NCI-H69 (cell line): Measurements from ENCODE around the gene PJA2.
"Not testable (repeated sequence)": the region's sequence is repeated elsewhere in the genome, so short reads cannot be mapped to it uniquely, and the experiment has no call there.

Source experiments
- DNase-seq: peaks from one replicate; lab custom pipeline; 2025; lab: John Stamatoyannopoulos, UW

The PJA2 gene, protein sequence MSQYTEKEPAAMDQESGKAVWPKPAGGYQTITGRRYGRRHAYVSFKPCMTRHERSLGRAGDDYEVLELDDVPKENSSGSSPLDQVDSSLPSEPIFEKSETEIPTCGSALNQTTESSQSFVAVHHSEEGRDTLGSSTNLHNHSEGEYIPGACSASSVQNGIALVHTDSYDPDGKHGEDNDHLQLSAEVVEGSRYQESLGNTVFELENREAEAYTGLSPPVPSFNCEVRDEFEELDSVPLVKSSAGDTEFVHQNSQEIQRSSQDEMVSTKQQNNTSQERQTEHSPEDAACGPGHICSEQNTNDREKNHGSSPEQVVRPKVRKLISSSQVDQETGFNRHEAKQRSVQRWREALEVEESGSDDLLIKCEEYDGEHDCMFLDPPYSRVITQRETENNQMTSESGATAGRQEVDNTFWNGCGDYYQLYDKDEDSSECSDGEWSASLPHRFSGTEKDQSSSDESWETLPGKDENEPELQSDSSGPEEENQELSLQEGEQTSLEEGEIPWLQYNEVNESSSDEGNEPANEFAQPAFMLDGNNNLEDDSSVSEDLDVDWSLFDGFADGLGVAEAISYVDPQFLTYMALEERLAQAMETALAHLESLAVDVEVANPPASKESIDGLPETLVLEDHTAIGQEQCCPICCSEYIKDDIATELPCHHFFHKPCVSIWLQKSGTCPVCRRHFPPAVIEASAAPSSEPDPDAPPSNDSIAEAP

DNA sequence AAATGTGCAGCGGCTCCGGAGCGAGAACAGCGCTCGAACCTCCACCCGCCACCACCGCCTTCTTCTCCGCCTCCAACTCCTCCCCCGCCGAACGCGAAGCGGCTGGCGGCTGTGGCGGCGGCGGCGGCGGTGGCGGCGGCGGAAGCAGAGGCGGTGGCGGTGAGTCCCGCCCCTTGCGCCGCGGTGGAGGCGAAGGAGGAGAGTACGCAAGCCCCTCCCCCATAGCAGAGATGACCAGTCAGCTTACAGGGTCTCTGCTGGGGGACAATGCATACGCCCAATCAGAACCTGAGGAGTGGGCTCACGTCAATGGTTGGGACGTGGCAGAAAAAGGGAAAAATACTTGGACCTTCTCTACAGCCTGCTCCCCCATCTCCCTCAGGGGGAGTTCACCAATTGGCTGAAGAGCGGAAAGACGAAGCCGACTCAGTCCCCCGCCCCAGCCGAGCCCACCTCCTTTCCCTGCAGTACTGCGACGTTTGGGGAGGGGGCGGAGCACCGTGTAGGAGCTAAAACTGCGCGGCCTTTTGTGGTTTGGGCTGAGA is at the start of gene PJA2:
PJA2 (minus strand) TSS at position 131 of the 545 bp plus-strand sequence. CDS start 26,541 bp downstream, outside the sequence.
- peak; percentile 100 for DNase-seq

DNA sequence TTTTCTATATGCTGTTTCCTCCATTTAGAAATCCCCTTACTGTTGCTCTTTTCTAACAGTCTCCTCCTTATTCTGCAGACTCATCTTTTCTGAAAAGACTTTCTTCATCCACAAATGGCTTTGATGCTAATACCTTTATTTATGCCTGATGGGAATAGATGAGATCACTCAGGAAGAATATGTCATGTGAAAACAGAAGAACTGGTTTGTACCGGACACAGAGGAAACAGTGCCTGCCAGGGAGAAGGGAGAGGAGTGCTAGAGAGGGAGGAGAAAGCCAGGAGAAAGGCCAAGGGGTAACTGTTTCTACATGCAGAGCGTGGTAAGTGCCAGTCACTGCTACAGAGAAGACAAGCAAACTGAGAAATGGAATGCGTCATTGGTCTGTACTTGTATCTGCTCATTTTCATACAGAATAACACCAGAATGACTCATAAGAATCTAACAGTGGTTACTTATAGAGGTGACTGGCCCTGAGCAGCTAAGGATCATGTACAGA is 45.9 kb upstream of the PJA2 start:
- DNase-seq = peak; percentile 79

DNA sequence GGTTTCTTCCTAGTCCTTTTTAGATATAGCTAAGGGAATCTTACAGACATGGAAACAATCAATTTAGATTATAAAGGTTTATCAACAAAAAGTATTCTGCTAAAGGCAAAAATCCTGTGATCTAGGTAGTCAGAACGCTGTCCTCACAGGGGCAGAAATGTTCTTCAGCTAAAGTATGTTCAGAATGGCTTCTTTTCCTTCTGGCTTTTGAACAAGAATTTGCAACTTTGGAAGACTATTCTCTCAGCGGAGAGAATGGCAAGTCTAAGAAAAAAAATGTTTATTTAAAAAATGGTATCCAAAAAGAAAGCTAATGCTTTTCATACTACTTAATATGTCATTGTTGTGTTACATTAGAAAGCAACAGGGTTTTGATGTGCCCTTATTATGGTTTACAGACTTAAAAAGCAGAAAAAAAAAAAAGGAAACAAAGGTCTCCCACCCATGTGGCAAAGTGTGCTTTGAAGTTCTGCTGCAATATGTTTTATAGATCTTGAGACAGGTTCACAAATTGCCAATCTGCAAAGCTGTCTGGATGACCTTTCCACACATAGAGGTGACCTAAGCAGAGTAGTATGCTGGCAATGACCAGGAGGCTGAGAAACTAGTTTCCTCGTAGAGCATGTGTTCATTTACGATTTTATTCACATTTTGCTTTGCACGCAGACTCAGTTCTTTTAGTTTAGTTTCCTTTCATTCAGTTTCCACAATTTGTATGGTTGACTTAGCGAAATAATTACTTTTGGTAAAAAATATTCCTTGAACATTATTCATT is 45.1 kb upstream of the PJA2 start:
- no peak for DNase-seq

DNA sequence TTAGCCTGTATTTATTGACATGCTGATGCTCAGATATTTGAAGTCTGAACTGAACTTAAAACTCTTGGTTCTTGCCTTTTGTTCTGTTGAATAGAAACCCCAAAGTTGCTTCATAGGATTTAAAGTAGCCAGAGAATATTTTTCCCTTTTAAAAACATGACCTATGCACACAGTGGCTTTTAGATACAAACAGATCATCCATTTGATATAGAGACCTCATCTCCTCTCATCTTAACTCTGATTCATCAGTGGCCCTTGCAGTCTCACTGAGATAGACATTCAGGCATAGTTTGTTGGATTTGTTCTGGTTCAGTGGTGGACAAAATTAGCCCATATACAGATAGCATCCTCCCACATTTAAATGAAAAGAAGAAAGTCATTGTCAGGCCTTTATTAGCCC is 43.5 kb upstream of the PJA2 start:
- peak; percentile 16 for DNase-seq

DNA sequence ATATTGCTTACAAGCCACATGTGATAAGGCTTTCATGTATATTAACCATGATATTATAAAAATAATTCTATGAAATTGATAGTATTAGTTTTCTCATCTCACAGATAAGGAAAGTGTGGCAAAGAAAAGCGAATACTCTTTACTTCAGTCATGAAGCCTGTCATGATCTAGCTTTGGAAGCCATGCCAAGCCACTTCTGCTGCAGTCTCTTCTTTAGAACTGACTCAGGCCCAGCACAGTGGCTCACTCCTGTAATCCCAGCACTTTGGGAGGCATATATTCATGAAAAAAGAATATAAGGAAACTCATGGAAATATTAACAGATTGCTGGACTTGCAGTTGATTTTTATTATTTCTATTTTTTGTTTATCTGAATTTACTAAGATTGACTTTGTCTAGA is 42.9 kb upstream of the PJA2 start:
- DNase-seq = no peak

DNA sequence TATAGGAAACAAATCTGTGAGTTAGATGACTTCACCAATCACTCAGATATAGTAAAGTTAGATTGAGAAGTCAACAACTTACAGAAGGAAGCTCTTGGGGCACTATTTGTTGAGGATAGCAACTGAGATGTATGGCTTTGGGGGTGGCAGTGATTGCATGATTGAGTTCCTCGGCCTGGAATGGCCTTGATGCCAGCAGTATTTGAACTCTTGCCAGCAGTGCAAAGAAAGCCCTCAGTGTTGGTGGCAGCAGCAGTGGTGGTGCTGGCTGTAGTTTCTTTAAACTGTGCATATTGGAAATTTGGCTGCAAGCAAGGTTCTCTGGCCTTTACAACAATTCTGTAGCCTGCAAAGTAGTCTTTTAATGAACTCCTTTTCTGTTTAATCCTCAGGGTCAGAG is 41.4 kb upstream of the PJA2 start:
- peak; percentile 67 for DNase-seq

DNA sequence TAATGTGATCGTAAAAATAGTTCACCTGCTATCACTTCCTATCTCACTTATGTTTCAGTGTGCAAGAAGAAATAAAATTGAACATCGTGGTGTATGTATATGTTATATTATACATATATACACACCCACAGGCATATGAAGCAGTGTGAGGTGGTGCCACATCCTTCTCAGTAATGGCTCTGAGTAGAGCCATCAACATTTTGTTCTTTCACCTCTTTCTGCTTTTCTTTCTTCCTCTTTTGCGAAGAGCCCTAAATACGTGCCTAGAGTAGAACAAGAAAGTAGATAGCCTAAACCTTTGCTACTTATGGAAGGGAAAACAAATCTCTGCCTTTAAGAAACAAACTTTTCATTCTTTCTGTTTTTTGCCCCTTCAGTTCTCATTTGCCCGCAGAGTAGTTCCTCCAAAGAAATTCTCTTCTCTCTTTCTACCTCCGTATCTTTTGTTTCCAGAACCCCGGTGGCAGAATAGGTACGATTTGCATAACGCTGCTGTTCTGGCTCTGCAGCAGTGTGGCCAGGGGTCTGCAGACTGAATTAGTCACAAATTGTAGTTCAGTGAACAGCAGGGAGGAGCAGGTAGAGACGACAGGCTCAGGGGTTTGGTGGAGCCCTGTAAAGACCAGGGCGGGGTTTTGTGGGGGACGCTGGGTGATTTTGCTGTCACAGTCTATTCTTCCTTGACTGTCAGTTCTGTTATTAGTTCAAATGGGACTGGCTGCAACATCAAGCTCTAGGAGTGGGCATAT is 40.5 kb upstream of the PJA2 start:
- DNase-seq = peak; percentile 23

DNA sequence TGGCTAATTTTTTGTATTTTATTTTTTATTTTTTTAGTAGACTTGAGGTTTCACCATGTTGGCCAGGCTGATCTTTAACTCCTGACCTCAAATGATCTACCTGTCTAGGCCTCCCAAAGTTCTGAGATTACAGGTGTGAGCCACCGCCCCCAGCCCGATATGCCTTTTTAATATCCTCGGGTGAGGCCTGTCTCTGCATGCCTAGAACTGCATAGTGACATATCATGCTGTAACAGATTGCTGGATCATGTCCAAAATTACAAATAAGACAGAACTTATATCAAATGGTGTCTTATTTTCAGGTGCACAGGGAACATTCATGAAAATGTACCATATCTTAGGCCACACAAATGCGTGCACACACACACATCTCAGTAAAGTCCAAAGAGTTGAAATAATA is 39.1 kb upstream of the PJA2 start:
- DNase-seq = peak; percentile 9

DNA sequence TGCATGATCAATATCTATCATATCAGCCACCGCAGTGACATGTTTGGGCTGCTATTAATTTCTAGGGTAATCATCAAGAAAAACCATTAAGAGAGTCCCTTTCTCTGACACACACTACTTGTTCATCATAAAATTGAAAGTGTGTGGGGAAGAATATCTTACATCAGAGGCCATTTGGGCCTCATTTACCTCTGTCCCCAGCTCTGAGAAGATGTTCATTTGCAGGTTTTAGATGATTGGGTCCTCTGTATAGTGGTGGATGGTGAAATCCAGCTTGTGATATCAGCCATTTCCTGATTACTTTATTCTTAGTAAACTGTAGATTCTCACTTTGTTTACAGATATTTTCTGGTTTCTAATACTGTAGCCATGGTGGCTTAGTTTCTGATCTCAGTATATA is 29.8 kb upstream of the PJA2 start:
- DNase-seq = no peak

DNA sequence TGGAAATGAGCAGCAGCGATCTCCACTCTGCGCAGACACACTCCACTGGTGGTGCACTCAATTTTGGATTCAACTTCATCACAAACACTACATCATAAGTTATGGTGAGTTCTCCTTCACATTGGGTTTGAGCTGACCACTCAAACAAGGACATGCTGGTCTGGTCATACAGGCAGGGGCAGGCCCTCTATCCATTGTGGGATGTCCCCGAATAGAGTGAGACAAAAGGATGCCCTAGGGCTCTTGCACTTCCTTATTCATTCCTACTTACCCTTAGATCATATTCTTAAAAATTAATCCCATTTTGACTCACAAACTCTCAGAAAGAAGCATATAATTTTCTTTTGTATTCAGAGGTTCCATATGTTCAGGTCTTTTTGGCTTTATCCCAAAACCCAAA is 16.3 kb upstream of the PJA2 start:
- peak; percentile 71 for DNase-seq

DNA sequence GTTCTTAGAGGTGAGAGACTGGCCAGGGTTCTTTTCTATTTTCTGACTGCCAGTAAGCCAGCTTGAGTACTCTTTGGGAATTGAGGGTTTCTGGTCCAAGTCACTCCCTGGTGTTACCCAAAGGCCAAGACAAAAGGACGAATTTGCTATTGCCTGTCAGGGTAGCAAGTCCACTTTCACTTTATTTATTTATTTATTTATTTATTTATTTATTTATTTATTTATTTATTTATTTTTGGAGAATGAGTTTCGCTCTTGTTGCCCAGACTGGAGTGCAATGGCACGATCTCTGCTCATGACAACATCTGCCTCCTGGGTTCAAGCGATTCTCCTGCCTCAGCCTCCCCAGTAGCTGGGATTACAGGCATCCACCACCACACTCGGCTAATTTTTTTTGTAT is 15.7 kb upstream of the PJA2 start:
- not testable (repeated sequence) for DNase-seq

DNA sequence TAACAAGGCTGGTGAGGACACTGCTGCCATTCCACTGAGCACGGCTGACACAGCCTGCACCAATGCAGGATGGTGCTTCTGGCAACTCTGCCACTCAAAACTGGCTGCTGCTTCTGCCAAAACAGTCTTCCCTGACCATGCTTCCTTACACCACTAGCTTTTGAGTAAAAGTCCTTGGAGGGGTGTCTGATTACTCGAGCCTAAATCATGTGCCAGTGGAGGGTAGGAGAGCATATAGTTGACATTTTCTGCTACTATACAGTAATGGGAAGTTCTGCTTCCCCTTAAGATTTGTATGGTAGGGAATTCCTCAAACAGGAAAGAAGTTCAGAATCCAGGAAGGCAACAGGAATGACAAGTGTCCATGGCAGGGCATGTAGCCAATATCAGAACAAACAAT is 12.2 kb upstream of the PJA2 start:
- peak; percentile 45 for DNase-seq

DNA sequence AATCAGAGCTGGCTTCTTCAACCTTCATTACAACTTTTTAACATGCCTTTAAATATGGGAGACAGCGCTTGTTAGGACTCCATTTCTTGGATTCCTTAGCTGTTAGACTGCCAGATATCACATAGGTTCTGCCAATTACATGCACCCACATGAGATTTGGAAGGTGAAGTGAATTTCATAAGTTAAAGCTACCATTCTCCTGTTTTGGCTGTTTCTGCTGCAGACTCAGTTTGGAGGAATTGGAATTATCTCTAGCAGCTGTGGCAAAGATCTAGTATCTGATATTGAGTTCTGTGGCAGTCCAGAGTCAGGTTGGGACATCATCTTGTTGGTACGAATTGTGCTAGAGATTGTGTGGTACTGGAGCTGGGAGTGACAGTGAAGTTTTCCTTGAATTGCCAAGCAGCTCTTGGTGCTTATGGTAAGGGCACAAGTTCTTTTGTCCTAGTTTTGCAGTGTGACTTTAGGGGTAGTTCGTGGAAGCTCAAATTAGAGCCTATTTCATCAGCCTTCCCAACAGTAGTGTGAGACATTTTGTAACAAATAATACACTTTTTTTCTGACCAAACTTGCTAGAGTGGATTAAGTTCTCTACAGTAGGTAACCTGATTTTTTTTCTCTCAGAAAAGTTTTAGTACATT is 9.1 kb upstream of the PJA2 start:
- no peak for DNase-seq

DNA sequence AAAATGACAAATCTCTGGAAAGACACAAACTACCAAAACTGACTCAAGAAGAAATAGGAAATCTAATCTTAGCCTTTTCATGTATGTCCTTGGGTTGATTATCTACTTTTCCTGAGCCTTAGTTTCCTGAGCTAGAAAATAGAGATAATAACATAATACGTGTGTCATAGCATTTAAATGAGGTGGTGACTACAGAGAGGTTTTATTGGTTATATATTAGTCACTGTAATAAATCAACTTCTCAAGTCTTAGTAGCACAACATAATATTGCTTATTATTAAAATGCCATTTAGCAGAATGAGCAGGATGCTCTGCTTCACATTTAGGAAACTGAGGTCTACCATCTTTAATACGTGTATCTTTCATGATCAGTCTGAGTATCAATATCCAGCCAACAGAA is 7.1 kb upstream of the PJA2 start:
- DNase-seq = no peak

DNA sequence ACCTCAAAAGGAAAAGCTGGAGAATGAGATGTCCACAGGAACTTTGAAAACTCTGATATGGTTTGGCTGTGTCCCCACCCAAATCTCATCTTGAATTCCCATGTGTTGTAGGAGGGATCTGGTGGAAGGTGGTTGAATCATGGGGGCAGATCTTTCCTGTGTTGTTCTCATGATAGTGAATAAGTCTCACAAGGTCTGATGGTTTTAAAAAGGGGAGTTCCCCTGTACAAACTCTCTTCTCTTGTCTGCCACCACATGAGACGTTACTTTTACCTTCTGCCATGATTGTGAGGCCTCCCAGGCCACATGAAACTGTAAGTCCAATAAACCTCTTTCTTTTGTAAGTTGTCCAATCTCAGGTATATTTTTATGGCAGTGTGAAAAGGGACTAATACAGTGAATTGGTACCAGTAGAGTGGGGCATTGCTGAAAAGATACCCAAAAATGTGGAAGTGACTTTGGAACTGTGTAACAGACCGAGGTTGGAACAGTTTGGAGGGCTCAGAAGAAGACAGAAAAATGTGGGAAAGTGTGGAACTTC is 4.2 kb upstream of the PJA2 start:
- not testable (repeated sequence) for DNase-seq

DNA sequence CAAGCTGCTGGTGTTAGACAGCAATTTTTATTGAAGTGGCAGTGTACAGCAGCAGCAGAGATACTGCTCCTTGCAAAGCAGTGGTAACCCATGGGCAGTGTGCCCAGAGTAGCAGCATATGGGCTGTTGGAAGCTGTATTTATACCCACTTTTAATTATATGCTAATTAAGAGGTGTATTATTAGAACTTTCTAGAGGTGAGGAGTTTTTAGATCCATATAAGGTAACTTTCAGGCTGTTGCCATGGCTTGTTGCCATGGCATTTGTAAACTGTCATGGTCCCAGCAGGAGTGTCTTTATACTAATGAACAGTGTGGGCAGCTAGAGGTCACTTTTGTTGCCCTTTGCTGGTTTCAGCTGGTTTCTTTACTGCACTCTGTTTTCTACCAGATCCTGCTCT is 3.7 kb upstream of the PJA2 start:
- DNase-seq = peak; percentile 98

DNA sequence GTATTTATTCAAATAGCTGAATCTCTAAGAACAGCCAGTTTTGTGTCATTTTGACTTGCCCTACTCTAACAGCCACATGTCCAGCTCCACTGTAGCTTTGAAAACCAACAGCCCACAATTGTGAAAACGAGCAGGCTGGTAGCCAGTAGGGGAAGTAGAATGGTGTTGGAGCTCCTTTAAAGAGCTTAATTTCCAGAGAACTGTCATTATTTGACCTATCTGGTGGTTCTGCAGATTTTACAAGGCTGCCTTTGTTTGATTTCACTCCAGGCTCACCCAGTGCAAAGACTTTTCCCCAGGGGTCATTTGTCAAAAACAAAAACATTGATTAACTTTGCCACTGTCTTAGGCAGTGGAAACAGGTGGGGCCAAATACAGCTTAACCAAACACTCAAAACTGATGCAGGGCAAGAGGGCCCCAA is 3.2 kb upstream of the PJA2 start:
- no peak for DNase-seq

DNA sequence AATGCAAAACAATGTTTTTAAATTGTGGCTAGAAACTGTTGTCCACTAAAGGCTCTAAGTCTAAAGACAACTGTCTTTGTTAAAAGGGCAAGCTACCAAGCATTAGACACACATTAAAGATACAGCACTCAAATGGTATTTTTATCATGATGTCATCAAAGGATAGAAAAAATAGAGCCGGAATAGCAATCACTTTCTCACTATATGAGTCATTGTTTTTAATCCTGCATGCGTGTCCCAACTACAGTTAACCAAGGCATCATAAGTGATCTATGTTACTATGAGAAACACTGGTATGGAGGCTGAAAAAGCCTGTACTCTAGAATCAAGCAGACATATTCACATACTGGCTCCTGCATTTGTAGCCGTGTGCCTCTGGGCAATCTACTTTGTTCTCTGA is 1.9 kb upstream of the PJA2 start:
- DNase-seq = peak; percentile 35

DNA sequence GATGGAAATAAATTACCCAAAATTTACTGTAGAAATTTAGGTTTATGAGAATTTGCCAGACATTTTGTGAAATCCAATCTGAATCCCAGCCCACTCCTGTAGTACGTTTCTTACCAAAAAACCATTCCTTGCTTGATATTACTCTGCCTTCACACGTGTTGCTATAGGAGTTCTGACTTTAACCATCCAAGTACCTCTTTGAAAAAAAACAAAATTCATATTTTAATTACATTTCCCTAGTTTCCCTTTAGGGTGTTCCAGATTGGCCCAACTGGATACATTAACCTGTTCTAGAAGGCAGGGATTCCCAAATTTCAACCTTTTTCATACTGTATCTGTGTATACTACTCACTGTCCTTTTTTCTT is 1.4 kb upstream of the PJA2 start:
- DNase-seq = peak; percentile 42

DNA sequence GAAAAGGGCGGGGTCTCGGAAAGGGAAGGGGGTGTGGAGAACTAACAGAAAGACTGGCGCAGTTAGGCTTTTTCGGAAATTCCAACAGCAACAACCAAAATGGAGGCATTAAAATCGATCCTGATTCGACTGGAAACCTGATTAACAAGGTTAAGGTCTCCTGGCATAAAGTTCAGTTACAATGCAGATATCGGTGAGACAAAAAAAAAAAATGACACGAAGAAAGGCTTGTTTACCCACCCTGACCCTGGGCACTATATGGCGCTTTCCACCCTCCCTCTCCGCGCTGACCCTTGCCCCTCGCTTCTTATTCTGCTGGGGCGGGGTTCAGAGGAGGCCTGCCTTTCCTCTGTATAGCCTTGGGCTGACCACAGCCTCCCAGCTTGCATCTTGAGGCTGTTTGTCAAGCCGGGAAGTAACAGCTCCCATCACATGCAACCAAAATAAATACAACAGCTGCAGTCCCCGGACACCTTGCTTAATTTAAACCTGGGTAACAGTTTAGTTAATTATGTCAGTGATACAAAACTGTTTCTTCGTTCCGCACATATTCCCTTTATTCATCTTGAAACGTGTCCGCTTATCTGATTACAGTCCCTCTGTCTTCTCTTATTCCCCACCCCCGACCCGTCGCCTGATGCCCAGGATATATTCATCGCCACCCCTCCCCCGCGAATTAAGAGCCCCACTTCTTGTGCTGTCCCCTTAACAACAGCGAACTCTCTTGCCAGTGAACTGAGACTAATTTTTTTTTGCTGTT is 795 bp upstream of the PJA2 start:
- DNase-seq = peak; percentile 92
